Pulmonary artery endothelial cell (primary cell): ENCODE data around the gene ACIN1. TPM values are rescaled to one million over a fixed set of nuclear protein-coding genes. Genes with fewer than 3 reads are reported as not detected.

Source experiments
- DNase-seq: peaks from one replicate; pipeline ENCODE4 v3.0.0-alpha.2; 2011; ENCODE audit warnings: low read depth, low spot score
- total RNA-seq: library from RNA; depleted of rRNA; stranded (reverse); fragments of >200 nt; gene quantifications from 2 replicates; pipeline ENCODE4 v1.2.3, GENCODE V29; 2014

ACIN1 gene
- total RNA-seq, 1 donor from 2014 or later, result 62.8 TPM

DNA sequence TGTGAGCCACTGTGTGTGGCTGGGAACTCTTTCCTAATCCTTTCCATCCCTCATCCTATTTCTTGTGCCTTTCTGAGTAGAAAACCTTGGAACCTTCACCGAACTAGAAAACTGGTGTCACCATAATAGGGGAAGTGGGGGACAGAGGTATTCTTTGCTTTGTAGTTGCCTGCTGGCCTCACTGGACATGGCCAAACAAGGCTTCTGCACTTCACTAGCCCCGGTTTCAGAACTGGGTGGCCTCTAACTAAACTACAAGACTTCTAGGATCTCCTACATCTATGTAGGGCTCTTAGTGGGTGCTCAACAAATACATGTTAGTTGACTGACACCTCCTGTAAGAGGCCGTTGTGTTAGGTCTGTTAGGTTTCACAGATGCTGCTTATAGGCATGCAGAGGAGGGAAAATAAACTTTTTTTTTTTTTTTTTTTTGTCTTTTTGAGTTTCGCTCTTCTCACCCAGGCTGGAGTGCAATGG, 10.4 kb upstream of the ACIN1 start:
- DNase-seq, result no peak

DNA sequence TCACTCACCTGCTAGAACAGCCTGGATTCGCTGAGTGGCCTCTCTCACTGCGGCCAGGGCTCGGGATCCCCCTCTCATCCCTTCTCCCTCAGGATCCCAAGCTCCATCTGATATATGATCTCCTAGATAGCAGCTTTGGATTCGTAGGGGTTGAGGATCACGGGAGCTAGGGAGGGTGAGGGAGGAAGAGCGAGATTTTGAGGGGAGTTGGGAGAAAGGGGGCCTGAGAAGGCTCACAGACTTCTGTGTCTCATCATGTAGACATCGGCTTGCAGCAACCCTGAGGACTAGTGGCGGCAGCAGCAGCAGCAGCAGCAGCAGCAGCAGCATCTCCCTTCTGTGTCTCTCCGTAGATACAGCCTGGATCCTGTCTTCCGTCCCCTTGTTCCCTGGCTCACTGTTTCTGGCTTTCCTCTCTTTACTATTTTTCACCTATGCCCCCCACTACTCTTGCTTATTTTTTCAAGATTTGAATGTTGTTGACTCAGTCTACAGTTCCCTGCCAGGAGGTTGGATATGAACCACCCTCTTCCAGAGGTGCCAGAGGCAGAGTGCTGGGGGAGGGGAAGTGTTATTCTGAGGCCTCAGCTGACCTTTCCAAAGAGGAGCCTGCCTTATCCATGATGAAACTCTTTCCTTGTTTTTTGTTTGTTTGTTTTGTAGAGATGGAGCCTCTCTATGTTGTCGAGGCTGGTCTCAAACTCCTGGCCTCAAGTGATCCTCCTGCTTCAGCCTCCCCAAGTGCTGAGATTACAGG, 9.8 kb upstream of the ACIN1 start, which contains the start of gene CIROP:
TSS of gene CIROP (minus strand) at position 399 of the 757 bp plus-strand sequence. CDS start at position 330, 69 bp downstream.
- no peak for DNase-seq

DNA sequence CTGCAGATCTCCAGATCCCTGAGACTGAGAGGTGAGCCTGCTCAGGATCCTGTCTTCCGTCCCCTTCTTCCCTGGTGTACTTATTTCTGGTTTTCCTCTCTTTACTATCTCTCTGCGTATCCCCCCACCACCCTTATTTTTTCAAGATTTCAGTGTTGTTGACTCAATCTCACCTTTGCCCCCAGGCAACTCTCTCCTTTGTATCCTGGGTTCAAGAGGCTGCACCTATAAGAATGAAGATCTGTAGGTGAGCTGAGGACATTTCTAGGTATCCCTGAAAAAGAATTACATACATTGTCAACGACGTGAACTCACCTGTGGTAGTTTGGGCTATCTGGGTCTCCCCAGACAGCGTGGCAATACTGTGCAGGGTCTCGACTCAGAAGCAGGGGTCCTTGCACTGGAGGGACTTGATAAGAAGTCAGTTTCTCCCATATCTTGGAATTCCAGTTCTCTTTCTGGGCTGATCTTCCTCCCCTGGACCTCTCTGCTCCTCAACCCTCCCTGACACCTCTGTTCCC, 9.2 kb upstream of the ACIN1 start:
- no peak for DNase-seq

DNA sequence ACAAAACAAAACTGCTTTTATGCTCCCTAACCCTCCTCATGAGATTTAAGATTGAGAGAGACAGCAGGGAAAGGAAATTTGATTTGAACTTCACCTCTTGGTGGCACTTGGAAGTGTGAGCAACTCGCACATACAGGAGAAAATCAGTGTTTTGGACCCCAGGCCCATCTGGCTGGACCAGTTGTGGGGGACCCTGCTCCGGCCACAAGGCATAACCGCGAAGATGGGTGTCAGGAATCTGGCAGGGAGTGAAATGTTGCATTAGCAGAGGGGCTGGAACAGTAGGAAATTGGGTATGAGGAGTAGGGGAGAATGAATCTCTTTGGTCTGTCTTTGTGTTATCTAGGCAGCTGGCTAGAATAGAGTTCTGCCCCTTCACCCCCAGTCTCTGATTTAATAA, 8.6 kb upstream of the ACIN1 start:
- DNase-seq, result no peak

DNA sequence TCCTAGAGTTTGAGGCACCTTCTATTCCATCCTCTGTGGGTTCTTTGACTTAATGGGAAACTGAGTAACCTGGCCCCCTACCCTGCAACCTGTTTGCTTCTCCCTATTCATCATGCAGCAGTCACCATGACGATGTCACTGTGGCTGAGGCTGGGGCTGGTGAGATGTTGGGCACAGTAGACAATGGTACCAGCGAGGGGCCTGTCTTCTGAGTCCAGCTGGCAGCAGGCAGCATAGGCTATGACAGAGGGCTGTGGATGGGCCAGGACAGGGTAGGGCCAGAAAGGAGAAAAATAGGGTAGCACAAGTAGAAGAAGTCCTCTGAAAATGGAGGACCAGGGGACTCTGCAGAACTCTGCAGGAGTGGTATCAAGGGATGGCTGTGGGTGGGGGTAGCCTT, 7.9 kb upstream of the ACIN1 start:
- no peak for DNase-seq

DNA sequence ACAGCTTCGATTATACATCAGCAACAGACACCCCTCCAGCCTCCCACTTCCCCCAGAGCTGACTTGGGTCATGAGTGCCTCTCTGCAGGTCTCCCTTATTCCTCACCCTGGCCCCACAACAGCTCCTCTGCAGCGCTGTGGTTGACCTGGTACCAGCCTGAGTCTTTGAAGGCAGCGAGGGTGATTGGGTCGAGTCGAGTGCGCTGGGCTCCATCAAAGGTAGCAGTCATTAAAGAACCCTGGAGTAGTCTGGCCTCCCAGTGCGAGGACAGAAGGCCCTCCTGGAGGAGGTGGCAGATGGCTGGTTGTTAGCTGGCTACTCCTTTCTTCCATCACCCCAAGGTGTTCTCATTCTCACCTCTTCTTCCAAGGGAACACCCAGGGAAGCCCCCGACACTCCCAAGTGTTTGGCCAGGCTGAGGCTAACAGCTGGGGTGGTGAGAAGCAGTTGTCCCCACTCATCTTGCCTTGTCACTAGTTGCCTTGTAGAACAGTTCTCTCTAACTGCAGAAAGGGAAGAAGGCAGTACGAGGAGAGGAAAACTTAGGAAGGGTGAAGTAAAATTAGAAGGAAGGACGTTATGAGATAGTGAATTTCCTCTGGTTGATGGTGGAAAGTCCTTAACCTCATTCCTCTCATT, 7.2 kb upstream of the ACIN1 start:
- DNase-seq, result no peak

DNA sequence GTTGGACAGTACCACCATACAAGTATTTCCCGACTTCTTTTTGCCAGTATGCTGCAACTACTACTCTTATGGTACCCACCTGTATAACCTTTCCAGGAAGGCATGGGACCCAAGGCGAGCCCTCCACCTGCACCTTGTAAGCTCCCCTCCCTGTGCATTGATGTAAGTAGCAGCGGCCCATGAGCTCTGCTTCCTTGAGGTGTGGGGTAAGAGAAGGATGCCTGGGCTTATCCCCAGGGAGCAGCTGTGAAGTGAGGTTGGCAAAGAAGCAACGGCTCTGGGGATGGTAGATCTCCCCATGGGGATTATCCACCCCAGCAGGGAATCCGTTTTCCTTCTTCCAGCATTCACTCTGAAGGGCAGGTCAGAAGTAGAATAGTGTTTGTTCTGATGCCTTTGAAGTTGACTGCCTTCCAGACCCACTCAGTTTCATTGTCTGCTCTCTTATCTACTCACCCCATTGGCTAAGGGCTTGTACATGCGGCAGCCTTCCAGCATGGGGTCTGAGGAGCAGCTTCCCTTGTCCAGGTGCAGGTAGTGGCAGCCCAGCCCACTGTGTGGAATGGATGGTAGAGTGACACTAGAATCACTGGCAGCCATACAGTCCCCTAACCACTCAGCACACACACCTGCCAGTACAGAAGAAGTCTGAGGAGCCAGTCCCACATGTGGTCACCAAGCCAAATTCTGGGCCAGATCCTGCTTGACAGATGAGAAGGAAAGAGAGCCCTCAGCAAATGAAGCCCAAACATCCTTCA, 6.5 kb upstream of the ACIN1 start:
- DNase-seq, result no peak

DNA sequence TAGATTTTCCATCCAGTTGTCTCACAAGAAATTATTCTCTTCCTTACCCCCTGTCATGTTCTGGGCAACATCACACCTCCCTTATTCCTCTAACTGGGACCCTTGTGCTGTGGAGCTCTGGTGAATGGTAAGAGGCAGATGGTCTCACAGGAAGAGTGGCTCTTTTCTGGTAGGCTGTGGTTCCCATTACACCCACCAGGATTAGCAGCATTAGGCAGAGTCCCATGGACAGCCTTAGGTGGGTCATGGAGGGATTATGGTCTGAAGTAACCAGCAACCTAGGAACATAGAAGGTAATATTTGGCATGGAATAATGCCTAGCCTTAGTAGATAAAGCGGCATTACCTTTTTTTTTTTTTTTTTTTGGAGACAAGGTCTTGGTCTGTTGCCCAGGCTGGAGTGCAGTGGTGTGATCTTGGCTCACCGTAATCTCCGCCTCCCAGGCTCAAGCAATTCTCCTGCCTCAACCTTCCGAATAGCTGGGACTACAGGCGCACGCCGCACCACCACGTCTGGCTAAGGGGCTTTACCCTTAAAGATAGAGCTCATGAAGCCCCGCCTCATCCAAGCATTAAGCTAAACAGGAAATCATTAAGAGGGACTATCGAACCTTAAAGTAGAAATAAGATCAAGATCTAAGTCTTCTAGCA, 4.4 kb upstream of the ACIN1 start:
- no peak for DNase-seq

DNA sequence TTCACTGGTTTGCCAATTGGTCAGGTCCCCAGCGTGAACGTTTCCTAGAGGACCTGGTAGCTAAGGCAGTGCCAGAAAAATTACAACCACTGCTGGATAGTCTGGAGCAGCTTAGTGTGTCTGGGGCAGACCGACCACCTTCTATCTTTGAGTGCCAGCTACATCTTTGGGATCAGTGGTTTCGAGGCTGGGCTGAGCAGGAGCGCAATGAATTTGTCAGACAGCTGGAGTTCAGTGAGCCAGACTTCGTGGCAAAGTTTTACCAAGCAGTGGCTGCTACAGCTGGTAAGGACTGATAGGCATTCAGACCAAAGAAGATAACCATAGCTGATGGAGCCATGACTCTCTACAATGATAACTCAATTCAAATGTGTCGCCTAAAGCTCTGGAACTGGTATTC, 2.9 kb upstream of the ACIN1 start:
- DNase-seq, result no peak

DNA sequence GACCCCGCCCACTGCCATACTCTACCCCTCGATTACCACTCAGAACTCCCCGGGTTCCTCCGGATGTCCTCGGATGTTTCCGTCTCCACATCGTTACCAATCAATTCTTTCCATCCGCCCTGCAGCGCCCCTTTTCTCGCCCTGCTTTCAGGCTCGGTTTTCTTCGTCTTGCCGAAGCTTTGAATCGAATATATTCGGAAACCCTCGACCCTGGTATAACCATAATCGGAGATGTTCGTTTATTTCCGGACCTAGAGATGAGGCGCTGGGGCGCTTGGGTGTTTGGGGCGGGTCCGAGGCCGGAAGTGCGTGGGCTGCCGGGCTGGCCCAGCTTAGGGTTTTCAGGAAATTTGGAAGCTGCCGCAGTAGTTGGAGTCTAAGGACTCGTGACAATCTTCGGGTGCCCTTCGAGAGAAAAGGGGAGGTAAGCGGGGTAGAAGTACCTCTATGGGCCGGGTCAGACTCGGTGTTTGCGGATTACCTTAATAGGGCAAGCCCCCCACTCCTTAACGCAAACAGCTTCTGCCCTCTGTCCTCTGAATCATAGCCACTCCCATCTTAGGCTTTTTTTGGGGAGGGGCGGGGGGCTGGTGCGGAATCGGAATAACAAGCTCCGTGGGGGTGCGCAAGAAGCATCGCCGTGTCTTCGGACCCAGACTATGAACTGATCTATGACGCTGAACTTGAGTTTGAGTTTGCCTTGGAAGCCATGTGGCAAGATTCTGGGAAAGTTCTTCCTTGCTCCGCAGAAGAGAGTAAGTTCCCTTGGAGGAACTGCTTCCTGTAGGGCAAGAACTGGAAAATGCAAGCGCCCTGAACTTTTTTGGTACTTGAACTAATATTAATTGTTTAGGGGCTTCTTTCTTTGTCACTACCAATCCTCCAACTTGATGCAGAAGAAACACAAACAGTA, 516 bp upstream of the ACIN1 start, which contains the start of gene C14orf119:
TSS of gene C14orf119 (plus strand) at position 310 of the 913 bp plus-strand sequence. CDS start 2,154 bp downstream, outside the sequence.
- peak; percentile 97 for DNase-seq

DNA sequence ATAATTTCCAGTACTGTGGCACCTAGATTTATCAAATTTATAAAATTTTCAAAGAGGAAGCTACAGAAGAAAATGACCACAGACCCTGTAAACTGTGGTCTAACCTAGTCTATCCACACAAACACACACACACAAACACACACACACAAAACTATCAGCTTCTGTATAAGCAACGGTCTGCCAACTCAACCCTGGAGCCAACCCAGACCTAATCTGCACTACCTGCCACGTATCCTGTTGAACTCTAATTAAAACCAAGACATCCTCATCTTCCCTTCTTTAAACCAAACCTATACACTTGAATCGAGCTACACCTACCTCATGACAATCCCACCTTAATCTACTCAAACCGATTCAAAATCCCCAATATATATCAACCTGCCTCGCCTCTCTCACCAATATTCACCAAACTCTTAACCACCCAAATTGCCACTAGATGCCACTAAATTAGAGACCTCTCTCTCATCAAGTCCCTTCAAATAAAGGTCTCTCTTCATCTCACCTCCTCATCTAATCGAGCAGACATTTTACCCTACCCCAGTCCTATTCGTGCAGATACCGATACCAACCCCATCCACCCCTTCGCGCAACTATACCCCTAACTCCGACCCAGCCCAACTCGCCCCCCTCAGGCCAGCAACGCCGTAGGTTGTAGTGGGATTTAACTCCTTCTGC, 808 bp downstream of the ACIN1 start:
- no peak for DNase-seq

DNA sequence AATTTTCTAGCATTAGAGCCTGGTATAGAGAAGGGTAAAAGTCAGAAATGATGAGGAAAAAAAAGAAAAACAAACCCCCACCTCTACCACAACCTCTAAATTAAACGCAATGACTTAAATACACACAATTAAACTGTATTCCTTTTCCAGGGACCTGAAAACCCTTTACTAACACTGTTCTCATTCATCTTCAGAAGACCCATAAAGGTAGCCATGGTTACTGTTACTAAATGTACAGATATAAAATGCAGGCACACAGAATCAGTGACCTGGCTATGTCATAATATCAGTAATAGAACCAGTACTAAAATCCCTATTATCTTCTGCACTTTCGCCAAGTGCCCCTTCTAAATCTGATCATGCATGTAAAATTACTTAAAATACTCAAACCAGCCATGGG, 1.4 kb downstream of the ACIN1 start:
- no peak for DNase-seq

DNA sequence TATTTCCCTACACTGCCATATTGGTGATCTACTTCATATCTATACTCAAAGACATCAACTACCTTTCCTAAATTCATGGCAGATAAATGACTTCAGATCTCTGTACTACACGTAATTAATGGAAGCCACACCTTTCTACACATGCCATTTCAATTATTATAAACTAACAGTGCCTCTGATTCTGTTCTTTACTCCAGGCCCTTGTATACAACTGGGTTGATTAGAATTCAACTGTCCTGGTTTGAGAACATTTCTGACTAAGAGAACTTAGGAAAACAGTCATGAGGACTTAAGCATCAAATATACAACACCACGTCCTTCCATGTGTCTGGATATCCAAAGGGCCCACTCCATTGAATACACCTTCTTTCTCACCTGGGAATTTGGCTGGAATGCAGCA, 1.8 kb downstream of the ACIN1 start:
- no peak for DNase-seq

DNA sequence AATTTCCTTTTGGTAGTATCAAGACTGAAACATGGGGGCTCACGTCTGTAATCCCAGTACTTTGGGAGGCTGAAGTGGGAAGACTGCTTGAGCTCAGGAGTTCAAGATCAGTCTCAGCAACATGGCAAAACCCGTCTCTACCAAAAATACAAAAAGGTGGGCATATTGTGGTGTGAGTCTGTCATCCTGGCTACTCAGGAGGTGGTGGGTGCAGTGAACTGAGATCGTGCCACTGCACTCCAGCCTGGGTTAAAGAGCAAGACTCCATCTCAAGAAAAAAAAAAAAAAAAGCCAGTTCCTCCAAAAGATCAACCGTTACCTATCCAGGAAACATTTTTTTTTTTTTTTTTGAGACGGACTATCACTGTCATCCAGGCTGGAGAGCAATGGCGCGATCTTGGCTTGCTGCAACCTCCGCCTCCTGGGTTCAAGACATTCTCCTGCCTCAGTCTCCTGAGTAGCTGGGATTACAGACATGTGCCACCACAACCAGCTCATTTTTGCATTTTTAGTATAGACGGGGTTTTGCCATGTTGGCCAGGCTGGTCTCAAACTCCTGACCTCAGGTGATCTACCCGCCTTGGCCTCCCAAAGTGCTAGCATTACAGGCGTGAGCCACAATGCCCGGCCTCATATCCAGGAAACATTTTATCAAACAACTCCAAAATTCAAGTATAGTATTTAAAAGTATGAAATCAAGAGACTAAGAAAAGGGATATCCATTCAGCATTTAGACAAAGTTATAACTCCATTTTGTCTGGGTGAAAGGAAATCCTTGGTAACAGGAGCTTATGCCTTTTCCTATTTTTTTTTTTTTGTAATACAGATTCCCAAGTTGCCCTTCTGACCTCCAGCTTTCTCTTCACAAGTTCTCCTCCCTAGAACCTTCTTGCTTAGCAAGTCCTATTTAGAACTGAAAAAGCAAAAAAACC, 3.4 kb downstream of the ACIN1 start:
- DNase-seq, result no peak

DNA sequence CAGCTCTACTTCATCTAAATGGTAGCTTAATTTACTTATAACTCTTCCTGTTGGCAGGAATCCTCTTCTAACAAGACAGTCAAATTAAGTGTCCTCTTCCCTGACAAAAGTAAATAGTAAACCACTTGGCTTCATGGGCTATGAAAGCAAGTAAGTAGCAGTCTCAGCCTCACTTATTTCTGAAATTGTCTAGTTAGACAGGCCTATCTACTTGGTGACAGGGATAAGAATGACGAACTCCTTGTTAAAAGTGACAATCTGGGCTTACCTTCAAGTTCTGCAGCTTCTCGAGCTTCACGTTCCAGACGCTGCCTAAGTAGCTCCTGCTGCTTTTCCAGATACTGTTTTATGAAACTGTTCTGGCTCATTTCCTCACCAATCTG, 4.7 kb downstream of the ACIN1 start:
- DNase-seq, result no peak

DNA sequence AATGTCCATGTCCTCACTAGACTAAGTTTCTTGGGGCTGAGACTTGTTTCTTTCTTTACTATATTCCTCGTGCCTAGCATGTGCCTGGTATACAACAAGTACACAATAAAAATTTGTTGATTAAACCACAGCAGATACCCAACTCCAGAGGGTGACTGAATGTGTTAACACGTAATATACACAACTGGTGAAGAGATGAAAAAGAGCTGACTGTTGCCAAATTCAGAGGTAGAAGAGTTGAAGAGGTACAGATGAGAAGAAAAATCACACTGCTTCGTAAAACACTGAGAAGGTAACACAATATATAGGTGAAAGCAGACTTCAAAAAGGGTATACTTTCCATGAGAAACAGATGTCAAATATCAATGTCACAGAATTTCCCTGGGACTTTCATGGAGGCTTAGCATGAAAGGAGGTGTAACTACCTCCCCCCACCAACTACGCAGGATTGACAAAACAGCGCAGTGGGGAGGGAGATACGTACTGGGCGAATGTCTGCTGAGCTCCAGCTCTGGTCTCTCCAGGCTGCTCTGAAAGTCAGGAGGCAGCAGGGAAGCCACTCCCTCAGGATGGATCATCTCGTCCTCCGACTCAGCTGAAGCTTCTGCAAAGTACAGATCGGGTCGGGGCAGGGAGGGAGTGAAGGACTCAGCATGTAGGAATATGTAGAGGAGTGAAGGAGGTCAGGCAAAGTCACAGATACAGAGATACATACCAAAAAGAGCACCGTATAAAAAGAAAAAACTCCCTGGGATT, 5.3 kb downstream of the ACIN1 start:
- DNase-seq, result no peak

DNA sequence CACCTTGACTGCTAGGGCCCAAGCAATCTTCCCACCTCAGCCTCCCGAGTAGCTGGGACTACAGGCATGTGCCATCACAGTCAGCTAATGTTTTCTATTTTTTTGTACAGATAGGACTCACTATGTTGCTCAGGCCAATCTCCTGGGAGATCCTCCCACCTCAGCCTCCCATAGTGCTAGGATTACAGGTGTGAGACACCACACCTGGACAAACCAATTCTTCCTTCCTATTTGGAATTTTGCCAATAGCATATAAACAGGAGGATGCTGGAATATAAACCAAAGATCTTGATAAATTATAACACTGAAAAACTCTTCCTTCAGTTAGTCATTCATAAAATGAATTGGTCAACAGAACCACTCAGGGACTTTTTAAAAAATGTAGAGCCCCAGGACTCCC, 8.4 kb downstream of the ACIN1 start:
- no peak for DNase-seq

DNA sequence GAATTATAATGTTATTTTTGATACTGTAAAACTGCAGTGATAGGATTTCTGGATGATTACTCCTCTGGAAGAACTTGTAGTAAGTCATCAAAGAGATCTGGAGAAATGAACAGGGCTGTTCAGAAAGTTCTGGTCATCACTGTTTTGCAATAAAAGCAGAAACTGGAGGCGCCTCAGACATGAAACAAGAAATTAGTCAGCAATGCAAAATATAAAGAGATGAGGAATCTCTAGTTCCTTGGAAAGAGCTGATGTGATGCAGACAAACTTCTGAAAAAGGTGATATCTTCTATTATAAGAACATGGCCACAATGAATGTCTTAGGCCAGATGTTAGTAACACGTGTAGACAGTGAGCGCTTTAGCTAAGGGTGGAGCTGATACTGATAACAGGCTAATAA, 9.5 kb downstream of the ACIN1 start:
- DNase-seq, result no peak
